Hepatocyte (in vitro differentiated cells): ENCODE data around the gene SLC25A30.

Experiments
- EZH2 ChIP-seq: fragments of 200-600 bp; sonication (generic); IDR thresholded peaks from 2 replicates; pipeline ENCODE4 v1.6.1; 2016; ENCODE audit warnings: antibody characterized with exemption, mild to moderate bottlenecking, borderline replicate concordance
- TF ChIP-seq, protein P1 (sequence below): fragments of 200-600 bp; sonication (generic); IDR thresholded peaks from 2 replicates; pipeline ENCODE4 v1.5.1; 2016; ENCODE audit warnings: antibody characterized with exemption, mild to moderate bottlenecking; ENCODE audit not compliant: poor library complexity

DNA sequence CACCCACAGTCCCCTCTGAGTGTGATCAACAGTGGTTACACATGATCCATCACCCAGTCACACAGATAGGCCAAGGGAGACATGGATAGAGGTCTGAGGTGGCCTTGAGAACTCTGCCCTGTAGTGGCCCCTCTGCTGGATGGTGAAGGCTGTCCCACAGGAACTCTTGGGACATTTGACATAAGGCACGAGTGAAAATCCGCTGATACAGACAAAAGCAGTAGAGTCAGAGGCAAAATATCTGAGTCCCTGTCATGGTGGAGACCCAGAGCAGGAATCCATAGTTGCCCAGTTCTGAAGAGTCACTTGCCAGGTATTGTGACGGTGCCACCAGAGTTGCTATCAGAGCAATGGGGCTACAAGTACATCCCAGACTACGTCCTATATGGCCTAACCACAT lies 18.8 kb upstream of the SLC25A30 start:
- TF ChIP-seq, protein P1, sequence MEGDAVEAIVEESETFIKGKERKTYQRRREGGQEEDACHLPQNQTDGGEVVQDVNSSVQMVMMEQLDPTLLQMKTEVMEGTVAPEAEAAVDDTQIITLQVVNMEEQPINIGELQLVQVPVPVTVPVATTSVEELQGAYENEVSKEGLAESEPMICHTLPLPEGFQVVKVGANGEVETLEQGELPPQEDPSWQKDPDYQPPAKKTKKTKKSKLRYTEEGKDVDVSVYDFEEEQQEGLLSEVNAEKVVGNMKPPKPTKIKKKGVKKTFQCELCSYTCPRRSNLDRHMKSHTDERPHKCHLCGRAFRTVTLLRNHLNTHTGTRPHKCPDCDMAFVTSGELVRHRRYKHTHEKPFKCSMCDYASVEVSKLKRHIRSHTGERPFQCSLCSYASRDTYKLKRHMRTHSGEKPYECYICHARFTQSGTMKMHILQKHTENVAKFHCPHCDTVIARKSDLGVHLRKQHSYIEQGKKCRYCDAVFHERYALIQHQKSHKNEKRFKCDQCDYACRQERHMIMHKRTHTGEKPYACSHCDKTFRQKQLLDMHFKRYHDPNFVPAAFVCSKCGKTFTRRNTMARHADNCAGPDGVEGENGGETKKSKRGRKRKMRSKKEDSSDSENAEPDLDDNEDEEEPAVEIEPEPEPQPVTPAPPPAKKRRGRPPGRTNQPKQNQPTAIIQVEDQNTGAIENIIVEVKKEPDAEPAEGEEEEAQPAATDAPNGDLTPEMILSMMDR: no peak
- no peak for TF ChIP-seq EZH2
